Esophagus (tissue), 2 donors: ENCODE results near the gene COMMD1. TPM values are rescaled to one million over a fixed set of nuclear protein-coding genes. Genes with fewer than 3 reads are reported as not detected.

Experiments
- H3K27ac ChIP-seq, 2 donors: one replicate each; pipeline ENCODE4 v1.5.1; 2013; ENCODE audit warnings: low read depth in 2 of 2, mild to moderate bottlenecking in 2 of 2, inconsistent platforms in 1 of 2, low read length in 1 of 2, moderate library complexity in 1 of 2
- H3K27me3 ChIP-seq, 2 donors: one replicate each; pipeline ENCODE4 v1.6.1; 2013; ENCODE audit warnings: low read length in 2 of 2, control low read depth in 1 of 2, mild to moderate bottlenecking in 1 of 2; ENCODE audit not compliant: insufficient read depth in 2 of 2, control insufficient read depth in 1 of 2
- H3K36me3 ChIP-seq, 2 donors: one replicate each; pipeline ENCODE4 v1.6.1; 2013; ENCODE audit warnings: low read length in 1 of 2; ENCODE audit not compliant: control insufficient read depth in 2 of 2, insufficient read depth in 2 of 2
- H3K4me1 ChIP-seq, 2 donors: one replicate each; pipeline ENCODE4 v1.6.1; 2013; ENCODE audit warnings: low read length in 1 of 2; ENCODE audit not compliant: control insufficient read depth in 2 of 2, insufficient read depth in 2 of 2
- H3K4me3 ChIP-seq, 2 donors: one replicate each; pipeline ENCODE4 v1.5.1; 2013; ENCODE audit warnings: low read length in 2 of 2, mild to moderate bottlenecking in 2 of 2, low read depth in 1 of 2, moderate library complexity in 1 of 2
- H3K9me3 ChIP-seq, 2 donors: one replicate each; pipeline ENCODE4 v1.6.1; 2013; ENCODE audit warnings: mild to moderate bottlenecking in 2 of 2, low read depth in 1 of 2, low read length in 1 of 2, moderate library complexity in 1 of 2; ENCODE audit not compliant: control insufficient read depth in 2 of 2, insufficient read depth in 1 of 2
- WGBS, 2 donors: extraction: QIAGEN DNeasy Blood & Tissue Kit; methylation state at CpG; one replicate each; pipeline ENCODE4 v1.1.7; 2013; 5-methylcytosine and 5-hydroxymethylcytosine counted together
- polyA plus RNA-seq, 2 donors: library from polyadenylated mRNA; stranded (reverse); fragments of 200-250 nt; gene quantifications; one replicate each; pipeline ENCODE4 v1.2.3, GENCODE V29; 2013
- donor health status: healthy with polysubstance abuse.
- donor health status: Bipolar disorder and iron deficiency.

Gene COMMD1
- polyA plus RNA-seq, 2 donors = 36.7 to 49.2 TPM

- no peaks in the 10 kb centered on the region for H3K27me3 ChIP-seq
- H3K4me3 ChIP-seq = no peak overlapping the region
- no peaks in the 10 kb centered on the region for H3K4me1 ChIP-seq
- H3K9me3 ChIP-seq = no peaks in the 10 kb centered on the region
- H3K36me3 ChIP-seq = no peaks in the 10 kb centered on the region
- H3K27ac ChIP-seq = no peak overlapping the region
Measured at GRCh38 chr2:62176801-62177200, 271.3 kb downstream of the COMMD1 start.

- no peaks in the 10 kb centered on the region for H3K36me3 ChIP-seq
- WGBS, 2 donors = 81 to 97% methylated on average over 4 of the region's 4 CpGs
- no peaks in the 10 kb centered on the region for H3K4me1 ChIP-seq
- no peaks in the 10 kb centered on the region for H3K9me3 ChIP-seq
- H3K27ac ChIP-seq = no peak overlapping the region
- H3K27me3 ChIP-seq = no peaks in the 10 kb centered on the region
- no peak overlapping the region for H3K4me3 ChIP-seq
Measured at GRCh38 chr2:62177392-62178049, 272.0 kb downstream of the COMMD1 start.

GRCh38 chr2:62178741-62179271 is 273.3 kb downstream of the COMMD1 start:
- no peaks in the 10 kb centered on the region for H3K36me3 ChIP-seq
- H3K9me3 ChIP-seq = no peaks in the 10 kb centered on the region
- H3K4me1 ChIP-seq = no peaks in the 10 kb centered on the region
- H3K4me3 ChIP-seq = no peak overlapping the region
- no peaks in the 10 kb centered on the region for H3K27me3 ChIP-seq
- H3K27ac ChIP-seq = no peak overlapping the region
- 66 to 72% methylated on average over 5 of the region's 5 CpGs for WGBS, 2 donors

GRCh38 chr2:62180975-62181374 is 275.5 kb downstream of the COMMD1 start:
- H3K4me3 ChIP-seq = no peak overlapping the region
- no peaks in the 10 kb centered on the region for H3K9me3 ChIP-seq
- whole genome bisulfite sequencing, 2 donors = 66 to 71% methylated on average over 4 of the region's 4 CpGs
- H3K27ac ChIP-seq = no peak overlapping the region
- no peaks in the 10 kb centered on the region for H3K36me3 ChIP-seq
- H3K27me3 ChIP-seq = no peaks in the 10 kb centered on the region
- H3K4me1 ChIP-seq = no peaks in the 10 kb centered on the region

GRCh38 chr2:62181843-62182242 is 276.4 kb downstream of the COMMD1 start:
- Histone ChIP-seq H3K36me3 (no peaks in the 10 kb centered on the region), H3K27me3 (no peaks in the 10 kb centered on the region), H3K4me1 (no peaks in the 10 kb centered on the region), H3K9me3 (no peaks in the 10 kb centered on the region), H3K4me3 (no peak overlapping the region), H3K27ac (no peak overlapping the region)
- 85 to 86% methylated on average over 3 of the region's 3 CpGs for WGBS, 2 donors

- Histone ChIP-seq H3K27ac (no peak overlapping the region), H3K4me1 (no peaks in the 10 kb centered on the region), H3K36me3 (no peaks in the 10 kb centered on the region), H3K4me3 (no peak overlapping the region), H3K27me3 (no peaks in the 10 kb centered on the region), H3K9me3 (no peaks in the 10 kb centered on the region)
- 72 to 73% methylated on average over 3 of the region's 3 CpGs for WGBS, 2 donors
Measured at GRCh38 chr2:62184512-62185230, 279.2 kb downstream of the COMMD1 start.

Other genes starting within 250 kb of the COMMD1 start
- gene FAM161A, start 51.6 kb upstream of the COMMD1 start, polyA plus RNA-seq = 1 to 10 TPM; 1.1 to 2.2 TPM
- 10 to 100 TPM; 19.5 to 75.1 TPM for gene CCT4, start 17.0 kb upstream of the COMMD1 start, polyA plus RNA-seq